Raji (cell line): ENCODE data around the gene VAC14.

Source experiments
- POLR2A ChIP-seq: IDR thresholded peaks from 2 replicates; pipeline ENCODE4 v1.6.1; 2011; ENCODE audit warnings: low read depth, low read length, control low read depth; ENCODE audit not compliant: insufficient read depth

The VAC14 gene

DNA sequence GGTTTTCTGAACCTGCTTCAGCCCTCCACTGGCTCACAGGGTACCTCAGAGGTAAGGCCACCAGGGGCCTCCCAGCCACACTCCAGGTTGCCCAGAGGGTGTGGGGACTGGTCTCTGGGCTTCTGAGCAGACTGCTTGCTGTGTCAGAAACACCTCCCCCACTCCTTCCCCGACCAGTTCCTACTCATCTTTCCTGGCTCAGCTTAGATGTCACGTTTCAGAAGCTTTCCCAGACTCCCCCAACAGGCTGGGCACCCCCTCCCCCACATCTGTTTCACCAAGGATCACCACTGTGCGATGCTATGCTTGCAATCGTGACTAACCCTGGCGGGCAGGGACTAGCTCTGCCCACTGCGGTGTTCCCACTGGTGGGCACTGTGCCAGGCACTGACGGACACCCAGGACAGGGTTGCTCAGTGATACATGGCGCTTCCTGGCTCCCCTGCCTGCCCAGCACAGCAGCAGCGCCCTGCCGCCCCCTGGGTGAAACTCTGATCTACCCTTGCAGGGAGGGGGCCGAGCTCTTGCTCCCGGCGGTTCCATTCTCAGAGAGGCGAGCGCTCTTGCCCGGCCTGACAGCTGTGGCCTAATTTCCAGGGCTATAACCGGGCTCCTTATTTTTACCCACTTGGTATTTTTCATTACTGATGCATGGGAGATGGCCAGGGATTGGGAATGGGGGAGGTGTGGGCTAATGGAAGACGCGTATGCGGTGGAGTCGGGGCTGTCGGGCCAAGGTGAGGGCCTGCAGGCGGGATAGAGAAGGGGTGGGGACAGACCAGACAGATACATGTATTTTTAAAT is 85.7 kb downstream of the VAC14 start:
- no peak for TF ChIP-seq POLR2A

- no peak for TF ChIP-seq POLR2A
These were observed 86.3 kb downstream of the VAC14 start for GRCh38 chr16:70714581-70715054.

DNA sequence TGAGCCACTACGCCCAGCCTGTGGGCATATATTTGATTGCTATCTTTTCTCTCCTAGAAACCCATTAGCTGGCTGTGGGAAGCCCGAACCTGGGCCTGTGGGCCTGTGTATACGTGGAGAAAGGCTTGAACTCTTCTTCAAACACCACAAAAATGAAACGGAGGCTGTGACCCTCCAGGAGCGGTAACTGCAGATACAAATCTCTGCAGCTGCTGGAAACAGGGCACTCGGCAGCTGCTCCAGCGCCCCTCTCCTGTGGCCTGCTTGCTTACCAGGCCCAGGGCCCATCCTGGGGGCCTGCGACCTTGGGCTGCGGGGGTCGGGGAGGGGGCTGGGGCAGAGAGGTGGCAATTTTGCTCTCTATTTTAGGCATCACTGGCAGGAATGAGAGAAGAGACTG is 87.1 kb downstream of the VAC14 start:
- no peak for TF ChIP-seq POLR2A

DNA sequence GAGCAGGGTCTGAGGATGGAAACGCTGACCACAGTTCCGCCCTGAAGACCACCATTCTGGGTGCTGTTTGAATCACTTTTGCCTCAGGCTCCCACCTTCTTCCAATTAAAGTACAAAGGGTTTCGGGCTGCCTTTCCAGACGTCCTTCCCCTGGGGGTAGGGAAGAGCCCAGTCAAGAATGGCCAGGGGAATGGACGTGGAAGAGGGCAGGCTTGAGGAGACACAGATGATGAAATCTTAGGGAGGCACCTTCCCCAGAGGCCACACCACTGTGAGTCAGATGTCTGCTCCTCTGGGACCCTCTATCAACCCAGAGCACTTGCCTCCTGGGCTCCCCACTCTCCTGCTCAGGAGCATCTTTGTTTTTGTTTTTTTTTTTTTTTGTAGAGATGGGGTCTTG is 87.6 kb downstream of the VAC14 start:
- no peak for TF ChIP-seq POLR2A

DNA sequence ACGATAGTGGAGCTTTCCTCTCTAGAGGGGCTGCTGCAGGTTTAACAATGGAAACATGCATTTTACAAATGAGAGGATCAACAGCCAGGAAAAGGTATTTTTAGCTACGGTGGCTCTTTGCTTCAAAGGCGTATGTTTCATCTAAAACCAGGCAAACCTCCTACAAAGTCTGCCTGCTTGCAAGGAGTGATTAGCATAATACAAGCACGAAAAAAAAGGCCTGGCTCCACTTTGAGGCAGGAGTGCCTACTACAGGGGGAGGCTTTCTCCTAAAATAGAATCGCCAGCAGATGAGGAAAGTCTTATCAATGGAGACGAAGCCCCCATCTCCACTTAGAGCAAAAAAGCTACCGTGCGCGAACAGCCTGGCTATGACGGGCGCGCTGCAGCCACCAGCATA is 88.0 kb downstream of the VAC14 start:
- TF ChIP-seq POLR2A: no peak

GRCh38 chr16:70712359-70712758 is 88.6 kb downstream of the VAC14 start:
- TF ChIP-seq POLR2A: no peak

DNA sequence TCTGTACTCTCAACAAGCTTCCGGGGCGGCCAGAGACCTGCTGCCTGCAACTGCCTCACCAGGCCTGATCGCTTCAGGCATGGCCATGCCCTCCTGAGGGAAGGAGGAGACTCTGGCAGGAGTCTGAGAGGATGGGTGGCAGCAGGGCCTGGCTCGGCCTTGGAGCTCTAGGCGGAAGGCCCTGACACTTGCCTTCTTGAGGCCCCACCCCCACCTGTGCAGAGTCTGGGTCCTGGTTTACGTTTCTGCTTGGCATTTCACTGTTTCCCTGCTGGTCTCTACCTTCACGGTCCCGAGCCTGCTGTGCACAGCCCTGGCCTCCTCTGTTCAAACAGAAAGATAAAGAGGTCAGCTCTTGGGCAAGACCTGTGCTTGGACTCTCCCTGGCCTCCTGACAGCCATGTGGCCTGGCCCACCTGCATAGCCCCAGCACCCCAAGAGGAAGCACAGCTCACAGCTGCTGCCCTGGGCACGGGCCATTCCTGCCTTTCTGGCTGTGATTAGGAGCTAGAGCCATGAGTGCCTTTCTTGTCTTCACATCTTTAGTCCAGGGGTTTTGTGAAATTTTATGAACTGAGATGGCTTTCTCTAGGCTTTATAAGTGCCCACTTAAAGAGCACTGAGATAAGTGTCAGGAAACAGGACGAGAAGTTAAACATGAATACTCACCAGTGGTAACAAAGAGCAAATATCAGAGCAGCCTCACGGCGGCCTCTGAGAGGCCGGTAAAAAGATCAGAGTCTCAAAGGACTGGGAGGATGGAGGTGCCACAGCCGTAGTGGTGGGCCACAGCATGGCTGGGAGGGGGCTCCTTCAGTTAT is 89.5 kb downstream of the VAC14 start:
- TF ChIP-seq POLR2A: no peak

DNA sequence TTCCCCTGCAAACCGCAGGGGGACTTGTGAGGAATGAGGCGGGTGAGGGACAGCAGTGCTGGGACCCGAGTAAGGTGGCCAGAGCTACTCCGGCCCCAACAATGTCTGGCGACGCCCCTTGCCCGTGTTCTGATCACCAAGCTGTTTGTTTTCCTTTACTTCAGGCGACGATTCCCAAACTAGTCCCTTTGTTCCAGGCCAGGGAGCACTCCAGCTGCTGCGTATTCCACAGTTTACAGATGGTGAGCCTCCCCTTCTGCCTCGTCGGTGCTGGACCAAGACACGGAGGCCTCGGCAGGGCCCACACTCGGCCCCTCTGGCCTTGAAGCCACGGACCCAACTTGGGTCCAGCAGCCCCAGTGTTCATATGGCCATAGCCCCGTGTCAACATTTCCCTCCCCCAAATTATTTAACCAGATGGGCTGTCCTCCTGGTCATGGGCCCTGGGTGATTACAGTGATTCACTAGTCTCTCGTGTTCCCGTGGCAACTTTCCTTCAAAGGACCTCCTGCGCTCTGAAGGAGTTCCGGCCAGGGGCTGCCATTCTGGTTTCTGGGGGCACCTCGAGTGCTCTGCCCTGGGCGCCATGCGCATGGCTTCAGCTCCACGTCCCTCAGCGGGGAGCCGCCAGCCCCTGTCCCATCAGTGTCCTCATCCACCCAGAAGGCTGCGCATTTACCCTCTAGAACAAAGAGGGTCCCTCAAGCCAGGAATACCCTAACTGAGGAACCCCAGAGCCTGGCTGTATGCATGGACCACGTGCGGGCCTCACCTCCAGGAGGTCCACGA is 90.3 kb downstream of the VAC14 start:
- TF ChIP-seq POLR2A: no peak

GRCh38 chr16:70709942-70710341 is 91.0 kb downstream of the VAC14 start:
- TF ChIP-seq POLR2A: no peak

DNA sequence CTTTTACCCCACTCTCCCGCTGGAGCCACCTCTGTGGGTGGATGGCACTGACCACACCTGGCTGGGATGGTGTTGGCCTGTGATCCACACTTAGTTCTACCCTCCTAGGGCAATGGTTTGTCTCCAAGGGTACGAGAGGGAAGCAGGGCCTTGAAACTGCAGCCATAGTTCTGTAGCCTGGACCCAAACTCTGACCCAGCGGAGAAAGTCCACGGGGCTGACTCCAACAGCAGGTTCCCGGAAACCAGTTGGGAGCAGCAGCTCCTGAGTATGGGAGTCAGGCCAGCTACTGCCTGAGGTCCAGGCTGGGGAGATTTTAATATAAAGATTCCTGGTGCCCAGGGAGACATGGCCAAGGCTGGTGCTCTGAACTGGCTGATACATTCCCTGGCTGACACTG is 91.5 kb downstream of the VAC14 start:
- TF ChIP-seq POLR2A: no peak

DNA sequence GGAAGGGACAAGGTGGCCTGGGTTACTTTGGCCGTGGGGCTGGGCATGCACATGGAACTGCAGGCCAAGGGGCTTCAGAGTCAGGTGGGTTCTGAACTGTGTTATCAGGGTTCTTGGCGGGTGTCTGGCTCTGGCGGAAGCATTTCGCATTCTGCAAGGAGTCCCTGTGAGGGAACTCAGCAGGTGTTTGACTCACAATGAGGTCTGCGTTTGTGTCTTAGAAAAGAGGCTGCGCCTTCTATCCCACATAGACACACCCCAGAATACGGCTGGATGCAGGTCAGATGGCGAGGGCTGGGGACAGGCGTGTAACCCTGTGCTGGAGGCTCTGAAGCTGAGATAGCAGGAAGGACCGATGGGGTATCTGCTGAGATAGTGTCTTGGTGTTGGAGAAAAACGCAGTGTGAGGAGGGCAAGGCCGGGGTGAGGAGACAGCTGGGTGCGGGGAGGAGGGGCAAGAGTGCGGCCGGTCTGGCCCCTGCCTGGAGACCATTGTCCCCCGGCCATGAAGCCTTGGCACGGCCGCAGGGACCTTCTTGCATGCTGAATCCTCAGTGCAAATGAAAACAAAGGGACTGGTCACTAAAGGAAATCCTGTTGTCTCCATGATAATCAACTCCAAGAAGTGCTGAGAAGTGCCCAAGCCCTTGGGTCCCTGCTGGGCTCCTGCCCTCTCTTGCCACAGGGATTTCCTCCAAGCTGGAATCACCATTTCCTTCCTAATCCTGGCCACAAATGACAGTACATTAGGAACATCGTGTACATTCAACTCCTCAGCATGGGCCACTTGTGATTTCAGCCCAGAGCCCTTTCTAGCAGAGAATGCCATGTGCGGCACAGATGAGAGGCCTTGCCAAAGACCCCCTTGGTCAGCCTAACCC is 92.4 kb downstream of the VAC14 start:
- TF ChIP-seq POLR2A: no peak

- no peak for TF ChIP-seq POLR2A
These were observed 94.0 kb downstream of the VAC14 start for GRCh38 chr16:70706948-70707465.

DNA sequence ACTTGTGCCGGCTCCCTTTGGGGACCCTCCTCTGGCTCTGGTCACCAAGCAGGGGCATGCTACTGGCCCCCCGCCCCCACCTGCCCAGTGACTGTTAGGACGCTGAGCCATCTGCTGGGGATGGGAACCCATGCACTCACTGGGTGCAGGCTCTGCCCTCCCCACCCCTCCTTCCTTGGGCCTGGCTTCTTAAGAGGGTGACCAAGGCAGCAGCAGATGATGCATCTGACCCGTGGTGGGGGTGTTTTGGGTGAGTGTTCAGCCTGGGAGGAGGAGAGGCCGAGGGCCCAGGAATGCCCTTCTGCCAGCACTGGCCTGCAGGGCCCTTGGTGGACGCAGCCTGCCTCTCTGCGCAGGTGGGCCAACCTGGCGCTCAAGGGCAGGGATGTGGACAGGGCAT is 95.9 kb downstream of the VAC14 start:
- TF ChIP-seq POLR2A: no peak

GRCh38 chr16:70704586-70704985 is 96.4 kb downstream of the VAC14 start:
- TF ChIP-seq POLR2A: no peak
